ENCODE measurements around the gene TTC38.

The TTC38 gene

GRCh38 chr22:46280063-46280817 lies 12.4 kb downstream of the TTC38 start:
- no peak for FAIRE-seq

- no peak for FAIRE-seq
These were observed 13.3 kb downstream of the TTC38 start for GRCh38 chr22:46280999-46281623.

- FAIRE-seq: no peak
These were observed 14.3 kb downstream of the TTC38 start for GRCh38 chr22:46281866-46282678.

- no peak for FAIRE-seq
These were observed 18.2 kb downstream of the TTC38 start for GRCh38 chr22:46286006-46286405.

GRCh38 chr22:46286941-46287872 lies 19.4 kb downstream of the TTC38 start:
- no peak for FAIRE-seq

GRCh38 chr22:46287873-46288751 lies 20.3 kb downstream of the TTC38 start:
- no peak for FAIRE-seq

GRCh38 chr22:46288846-46289243 lies 21.0 kb downstream of the TTC38 start:
- FAIRE-seq: no peak

GRCh38 chr22:46289244-46289891 lies 21.6 kb downstream of the TTC38 start:
- FAIRE-seq: no peak

GRCh38 chr22:46290121-46290842 lies 22.5 kb downstream of the TTC38 start:
- no peak for FAIRE-seq

GRCh38 chr22:46290843-46291785 lies 23.3 kb downstream of the TTC38 start:
- no peak for FAIRE-seq

GRCh38 chr22:46292173-46292572 lies 24.4 kb downstream of the TTC38 start:
- no peak for FAIRE-seq

- FAIRE-seq: no peak
These were observed 24.9 kb downstream of the TTC38 start for GRCh38 chr22:46292732-46293131.

GRCh38 chr22:46293577-46294260 lies 25.9 kb downstream of the TTC38 start:
- FAIRE-seq: no peak

GRCh38 chr22:46294784-46295183 lies 27.0 kb downstream of the TTC38 start:
- no peak for FAIRE-seq

- FAIRE-seq: no peak
These were observed 27.6 kb downstream of the TTC38 start for GRCh38 chr22:46295277-46295971.

GRCh38 chr22:46296257-46297150 lies 28.7 kb downstream of the TTC38 start, which contains the start of gene GTSE1:
Gene GTSE1, plus strand, starts transcription at chr22:46296870. Its CDS starts 531 bp downstream, at chr22:46297401.
- no peak for FAIRE-seq

All from TTC549 (cell line).